Measurements from ENCODE around the gene KLF1.
A peak's percentile ranks its signal among the peaks of the same experiment; 100 is the strongest.

- peak; percentile 78 for TF ChIP-seq POLR2A (IDR thresholded peaks at IDR 0.05; ENCODE audit: low read length)
- no peak for TF ChIP-seq GATA1 (IDR thresholded peaks at IDR 0.05; ENCODE audit: low read depth, low read length)
Measured at GRCh38 chr19:12890787-12891552, 4.0 kb upstream of the KLF1 start, which contains the start of gene GCDH.
